K562 (cell line): ENCODE measurements around the gene PLEKHA8. TPM values are rescaled to one million over a fixed set of nuclear protein-coding genes. Genes with fewer than 3 reads are reported as not detected.

ENCODE experiments used
- ATAC-seq: fragments of 200-7000 bp; cut with Tn5 transposase; 3 replicates; pipeline ENCODE4 v1.9.1; 2020; ENCODE audit warnings: moderate library complexity
- BruUV-seq: library from RNA; stranded (reverse); fragments of 400-500 nt; replicated peaks from 2 replicates; lab custom pipeline; 2021; lab: Mats Ljungman, UMichigan
- CTCF ChIA-PET: fragments of 300-600 bp; formaldehyde crosslinking; extraction: SDS; loops from one replicate; lab custom pipeline; 2021; ENCODE audit warnings: low intra/inter-chr PET ratio; lab: Yijun Ruan, JAX
- POLR2A ChIA-PET: fragments of 300-600, 350-650 bp; sonication (Branson Sonifier 250); formaldehyde crosslinking; extraction: SDS; loops from one replicate; lab custom pipeline; 2021; ENCODE audit warnings: antibody characterized with exemption, inconsistent platforms; lab: Yijun Ruan, JAX
- DNase-seq, 4 experiments: peaks; one replicate each; pipeline versions ENCODE4 v3.0.0 to v3.0.0-alpha.2; 2011 to 2018; ENCODE audit warnings: low spot score in 3 of 4, mixed read lengths in 3 of 4; ENCODE audit errors: extremely low read depth in 1 of 4
- FAIRE-seq: peaks from 2 replicates; lab custom pipeline; 2011; peaks lifted over from hg19 to GRCh38; lab: Jason Lieb, UNC
- H2AFZ ChIP-seq: 2 replicates; pipeline ENCODE4 v1.6.0; 2011; ENCODE audit warnings: low read depth, low read length, control low read depth, inconsistent platforms
- H3K27ac ChIP-seq: fragments of 200-600 bp; 3 replicates; pipeline ENCODE4 v1.8.0; 2011; ENCODE audit warnings: low read depth, mild to moderate bottlenecking, control low read depth, inconsistent platforms, low read length, moderate library complexity, mixed read lengths; ENCODE audit errors: extremely low read depth
- H3K27me3 ChIP-seq, 2 experiments: fragments of 300-600 bp in 1 of 2; 2 replicates in 1 of 2; 3 replicates in 1 of 2; pipeline versions ENCODE4 v1.6.0 to v1.8.0; 2011; ENCODE audit warnings: inconsistent platforms in 2 of 2, low read length in 2 of 2, mild to moderate bottlenecking in 1 of 2, mixed read lengths in 1 of 2, moderate library complexity in 1 of 2; ENCODE audit not compliant: control insufficient read depth in 2 of 2, insufficient read depth in 2 of 2
- H3K36me3 ChIP-seq: fragments of 300-600 bp; 3 replicates; pipeline ENCODE4 v1.8.0; 2011; ENCODE audit warnings: mild to moderate bottlenecking, low read length, inconsistent platforms; ENCODE audit not compliant: control insufficient read depth, insufficient read depth
- H3K4me1 ChIP-seq, 2 experiments: fragments of 200-600 bp in 1 of 2; replicated peaks in 1 of 2; 2 replicates in 1 of 2; 3 replicates in 1 of 2; pipeline versions ENCODE4 v1.5.1 to v1.8.0; 2011; ENCODE audit warnings: inconsistent platforms in 2 of 2, low read length in 2 of 2, mild to moderate bottlenecking in 1 of 2, mixed read lengths in 1 of 2, moderate library complexity in 1 of 2; ENCODE audit not compliant: control insufficient read depth in 2 of 2, insufficient read depth in 2 of 2
- H3K4me2 ChIP-seq: 2 replicates; pipeline ENCODE4 v1.6.1; 2011; ENCODE audit warnings: low read length, control low read depth, inconsistent platforms, mixed read lengths; ENCODE audit not compliant: insufficient read depth
- H3K4me3 ChIP-seq: fragments of 200-600 bp; sonication (generic), shearing (Covaris generic); 2 replicates; pipeline ENCODE4 v1.5.1; 2016; ENCODE audit warnings: control low read depth, inconsistent platforms
- H3K79me2 ChIP-seq: fragments of 200-600 bp; 3 replicates; pipeline ENCODE4 v1.8.0; 2011; ENCODE audit warnings: low read length, inconsistent platforms; ENCODE audit not compliant: control insufficient read depth, insufficient read depth
- H3K9ac ChIP-seq, 2 experiments: 2 replicates each; pipeline versions ENCODE4 v1.6.0 to v1.6.1; 2011; ENCODE audit warnings: low read depth in 2 of 2, low read length in 2 of 2, control low read depth in 1 of 2, inconsistent platforms in 1 of 2, mild to moderate bottlenecking in 1 of 2, mixed read lengths in 1 of 2; ENCODE audit not compliant: insufficient read depth in 1 of 2
- H3K9me1 ChIP-seq: one replicate; pipeline ENCODE4 v1.6.0; 2011; ENCODE audit warnings: inconsistent platforms, mild to moderate bottlenecking, low read length, moderate library complexity; ENCODE audit not compliant: control insufficient read depth, insufficient read depth
- H3K9me3 ChIP-seq: replicated peaks from 2 replicates; pipeline ENCODE4 v1.5.1; 2011; ENCODE audit warnings: low read depth, low read length, inconsistent platforms; ENCODE audit not compliant: control insufficient read depth, insufficient read depth
- H4K20me1 ChIP-seq: replicated peaks from 2 replicates; pipeline ENCODE4 v1.6.1; 2011; ENCODE audit warnings: low read length, inconsistent platforms, mixed read lengths; ENCODE audit not compliant: control insufficient read depth, insufficient read depth
- HDAC3 ChIP-seq: fragments of 450-650 bp; IDR thresholded peaks from 2 replicates; pipeline ENCODE4 v1.6.1; 2018; ENCODE audit warnings: borderline replicate concordance, mild to moderate bottlenecking, moderate library complexity; ENCODE audit not compliant: partially characterized antibody
- HIVEP1 ChIP-seq: fragments of 250-450 bp; sonication (Bioruptor Pico); IDR thresholded peaks from 2 replicates; pipeline ENCODE4 v1.4.0; 2020; ENCODE audit warnings: mild to moderate bottlenecking
- MAFG ChIP-seq: fragments of 450-650 bp; conservative IDR thresholded peaks from 2 replicates; pipeline ENCODE4 v1.6.1; 2016; ENCODE audit warnings: missing genetic modification characterization, missing compliant biosample characterization
- MAZ ChIP-seq, 2 experiments: fragments of 450-650 bp in 1 of 2; sonication (generic) in 1 of 2; formaldehyde crosslinking; IDR thresholded peaks in 1 of 2; conservative IDR thresholded peaks in 1 of 2; 2 replicates each; pipeline versions ENCODE4 v1.4.0 to v1.5.0; 2020; ENCODE audit warnings: mild to moderate bottlenecking in 1 of 2, missing genetic modification reagents in 1 of 2
- SMARCC2 ChIP-seq: fragments of 450-650 bp; IDR thresholded peaks from 2 replicates; pipeline ENCODE4 v1.6.1; 2017; ENCODE audit warnings: antibody characterized with exemption, moderate library complexity, mild to moderate bottlenecking, low read depth
- SOX6 ChIP-seq: fragments of 450-650 bp; IDR thresholded peaks from 2 replicates; pipeline ENCODE4 v1.6.1; 2014; ENCODE audit warnings: mild to moderate bottlenecking
- ZFP30 ChIP-seq: fragments of 250-450 bp; sonication (Bioruptor Pico); IDR thresholded peaks from 2 replicates; pipeline ENCODE4 v1.8.0; 2022; ENCODE audit warnings: moderate library complexity, mild to moderate bottlenecking, inconsistent platforms, borderline replicate concordance
- WGBS: fragments of 100-300 bp; shearing (Covaris generic); methylation state at CpG from one replicate; pipeline ENCODE4 v1.1.6; 2016; ENCODE audit warnings: low coverage, mixed read lengths; ENCODE audit not compliant: insufficient coverage; ENCODE audit errors: missing lambda C conversion rate; 5-methylcytosine and 5-hydroxymethylcytosine counted together
- in situ Hi-C: fragments of 300-500 bp; cut with MboI; formaldehyde crosslinking; loops from 4 replicates; pipeline ENCODE4 v1.15.0; 2018; ENCODE audit warnings: inconsistent platforms, mixed read lengths
- intact Hi-C: fragments of 100-400 bp; cut with micrococcal nuclease; formaldehyde crosslinking; loops from 2 replicates; pipeline ENCODE4 v1.14.2; 2022
- polyA plus RNA-seq, 8 experiments: library from polyadenylated mRNA; depleted of rRNA in 4 of 8; stranded (reverse) in 5 of 8; unstranded in 3 of 8; fragments of >200 nt; fragmentation: Nextera tagmentation in 2 of 8; fragmentation: Illumina TruSeq in 1 of 8; extraction: Ambion mirVana in 2 of 8; extraction: Trizol in 1 of 8; gene quantifications; 2 replicates each; pipeline versions ENCODE4 v1.2.1 to v1.2.3, GENCODE V29; 2011 to 2014; ENCODE audit warnings: inconsistent platforms in 1 of 8, missing spikeins in 1 of 8
- total RNA-seq, 7 experiments: library from RNA; depleted of rRNA in 6 of 7; stranded (reverse); fragments of >200 nt in 6 of 7; fragmentation: Illumina TruSeq in 2 of 7; extraction: Trizol in 2 of 7; gene quantifications; 2 replicates each; pipeline versions ENCODE4 v1.2.1 to v1.2.3, GENCODE V29; 2011 to 2021; ENCODE audit warnings: low replicate concordance in 1 of 7
- TF ChIP-seq, protein P1 (sequence below), 2 experiments: IDR thresholded peaks; 2 replicates each; pipeline ENCODE4 v1.6.1; 2012; ENCODE audit warnings: improper control_type of control experiment in 2 of 2, low read depth in 2 of 2, low read length in 2 of 2, borderline replicate concordance in 1 of 2

PLEKHA8 gene
- total and polyA plus RNA-seq, 9 of the 15 experiments (the other 6 are each of a cell fraction or from before 2014, with no cell fraction given): 3.2 to 16.3 (median 11.8) TPM

DNA sequence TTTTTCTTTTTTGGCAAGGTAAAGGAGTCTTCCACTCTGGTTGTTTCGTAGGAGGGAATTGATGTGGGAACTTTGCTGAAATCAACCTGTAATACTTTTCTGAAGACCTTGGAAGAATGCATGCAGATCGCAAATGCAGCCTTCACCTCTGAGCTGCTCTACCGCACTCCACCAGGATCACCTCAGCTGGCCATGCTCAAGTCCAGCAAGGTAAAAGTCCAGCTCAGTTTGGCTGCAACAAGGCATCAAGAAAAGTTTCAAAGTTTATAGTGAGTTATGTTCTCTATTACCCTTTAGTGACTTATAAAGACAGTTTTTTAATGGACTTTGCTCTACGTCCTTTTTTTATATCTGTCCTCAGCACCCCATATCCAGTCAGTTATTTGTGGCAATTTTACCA is 21.0 kb downstream of the PLEKHA8 start:
- Histone ChIP-seq H3K9me1 (no peaks in the 10 kb centered on the region), H3K27ac (no peak overlapping the region), H3K27me3 (no peaks in the 10 kb centered on the region), H4K20me1 (no peaks in the 10 kb centered on the region), H2AFZ (no peak overlapping the region), H3K79me2 (no peaks in the 10 kb centered on the region), H3K9ac (no peak overlapping the region), H3K4me2 (no peak overlapping the region), H3K4me3 (no peak overlapping the region), H3K9me3 (no peaks in the 10 kb centered on the region), H3K4me1 (peaks cover 0 to 4% of the 10 kb centered on the region in 2 experiments; a peak in 2 of 5 replicates), H3K36me3 (peaks cover 47% of the 10 kb centered on the region)
- 74% methylated on average over 4 of the region's 4 CpGs for WGBS
- TF ChIP-seq MAFG (tag): no peak
- no peak for TF ChIP-seq HIVEP1 (CRISPR knock-in tag)
- no peak for TF ChIP-seq HDAC3
- no peak for TF ChIP-seq SMARCC2
- no peak for TF ChIP-seq ZFP30
- no peak for TF ChIP-seq SOX6
- TF ChIP-seq MAZ (CRISPR knock-in tag; conservative IDR thresholded peaks at IDR 0.05 in 1 of 2, IDR thresholded peaks at IDR 0.05 in 1 of 2): no peak
- TF ChIP-seq, protein P1, sequence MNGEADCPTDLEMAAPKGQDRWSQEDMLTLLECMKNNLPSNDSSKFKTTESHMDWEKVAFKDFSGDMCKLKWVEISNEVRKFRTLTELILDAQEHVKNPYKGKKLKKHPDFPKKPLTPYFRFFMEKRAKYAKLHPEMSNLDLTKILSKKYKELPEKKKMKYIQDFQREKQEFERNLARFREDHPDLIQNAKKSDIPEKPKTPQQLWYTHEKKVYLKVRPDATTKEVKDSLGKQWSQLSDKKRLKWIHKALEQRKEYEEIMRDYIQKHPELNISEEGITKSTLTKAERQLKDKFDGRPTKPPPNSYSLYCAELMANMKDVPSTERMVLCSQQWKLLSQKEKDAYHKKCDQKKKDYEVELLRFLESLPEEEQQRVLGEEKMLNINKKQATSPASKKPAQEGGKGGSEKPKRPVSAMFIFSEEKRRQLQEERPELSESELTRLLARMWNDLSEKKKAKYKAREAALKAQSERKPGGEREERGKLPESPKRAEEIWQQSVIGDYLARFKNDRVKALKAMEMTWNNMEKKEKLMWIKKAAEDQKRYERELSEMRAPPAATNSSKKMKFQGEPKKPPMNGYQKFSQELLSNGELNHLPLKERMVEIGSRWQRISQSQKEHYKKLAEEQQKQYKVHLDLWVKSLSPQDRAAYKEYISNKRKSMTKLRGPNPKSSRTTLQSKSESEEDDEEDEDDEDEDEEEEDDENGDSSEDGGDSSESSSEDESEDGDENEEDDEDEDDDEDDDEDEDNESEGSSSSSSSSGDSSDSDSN (IDR thresholded peaks at IDR 0.05; ENCODE audit: borderline replicate concordance in 1 of 2, low read depth in 2 of 2, low read length in 2 of 2): no peak
- no peak for ATAC-seq
- intact Hi-C loops: no loop called here
- no peak for FAIRE-seq
- in situ Hi-C loops: no loop called here
- ChIA-PET POLR2A (no interaction called here), CTCF (no interaction called here)
- no TSS peak for BruUV-seq
- no peak for DNase-seq
